Activated T-cell treated with anti-CD3 and anti-CD28 coated beads for 48 hours (primary cell): Measurements from ENCODE around the gene ZBED1.

Experiments used
- DNase-seq: peaks from one replicate; pipeline ENCODE4 v3.0.0-alpha.2; 2020; ENCODE audit warnings: low read depth

The ZBED1 gene

DNA sequence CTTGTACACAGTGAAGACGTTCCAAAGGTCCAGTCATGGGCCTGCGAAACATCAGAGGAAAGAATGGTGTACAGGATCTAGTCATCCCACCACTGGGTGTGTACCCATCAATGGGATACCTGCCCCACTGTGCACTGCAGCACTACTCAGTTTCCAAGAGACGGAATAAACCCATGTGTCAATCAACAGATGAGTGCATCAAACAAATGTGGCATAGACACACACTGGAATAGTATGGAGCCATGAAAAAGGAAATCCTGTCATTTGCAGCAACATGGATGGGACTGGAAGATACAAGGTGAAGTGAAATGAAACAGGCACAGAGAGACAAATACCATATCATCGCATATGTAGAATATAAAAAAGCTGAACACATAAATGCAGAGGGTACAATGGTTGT lies 48.0 kb downstream of the ZBED1 start:
- DNase-seq = no peak

DNA sequence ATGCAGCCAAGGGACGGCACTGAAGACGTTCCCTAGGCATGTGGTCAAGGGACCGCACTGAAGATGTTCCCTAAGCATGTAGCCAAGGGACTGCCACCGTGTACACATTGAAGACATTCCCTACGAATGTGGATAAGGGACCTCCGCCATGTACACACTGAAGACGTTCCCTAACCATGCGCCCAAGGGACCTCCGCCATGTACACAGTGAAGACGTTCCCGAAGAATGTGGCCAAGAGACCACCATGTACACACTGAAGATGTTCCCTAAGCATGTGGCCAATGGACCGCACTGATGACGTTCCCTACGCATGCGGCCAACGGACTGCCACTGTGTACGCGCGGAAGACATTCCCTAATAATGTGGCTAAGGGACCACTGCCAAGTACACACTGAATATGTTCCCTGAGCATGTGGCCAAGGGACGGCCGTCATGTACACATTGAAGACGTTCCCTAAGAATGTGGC lies 48.4 kb downstream of the ZBED1 start:
- no peak for DNase-seq

DNA sequence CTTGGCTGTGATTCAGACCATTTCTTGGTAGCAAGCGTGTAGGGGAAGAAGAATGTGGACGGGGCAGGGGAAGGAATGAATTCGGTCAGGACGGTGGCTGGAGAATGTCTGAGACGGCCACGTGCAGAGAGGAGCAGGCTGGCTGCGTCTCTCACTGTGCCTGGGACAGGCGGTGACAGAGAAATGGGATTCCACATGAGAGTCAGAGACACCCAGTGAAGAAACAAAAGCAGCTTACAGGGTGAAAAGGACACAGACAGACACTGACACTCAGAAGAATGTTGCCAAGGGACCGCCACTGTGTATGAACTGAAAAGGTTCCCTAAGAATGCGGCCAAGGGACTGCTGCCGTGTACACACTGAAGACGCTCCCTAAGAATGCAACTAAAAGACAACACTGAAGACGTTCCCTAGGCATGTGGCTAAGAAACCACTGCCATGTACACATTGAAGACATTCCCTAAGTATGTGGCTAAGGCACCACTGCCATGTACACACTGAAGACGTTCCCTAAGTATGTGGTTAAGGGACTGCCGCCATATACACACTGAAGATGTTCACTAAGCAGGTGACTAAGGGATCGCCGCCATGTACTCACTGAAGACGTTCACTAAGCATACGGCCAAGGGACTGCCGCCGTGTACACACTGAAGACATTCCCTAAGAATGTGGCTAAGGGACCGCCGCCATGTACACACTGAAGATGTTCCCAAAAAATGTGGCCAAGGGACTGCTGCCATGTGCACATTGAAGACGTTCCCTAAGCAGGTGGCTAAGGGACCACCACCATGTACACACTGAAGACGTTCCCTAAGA lies 49.1 kb downstream of the ZBED1 start:
- DNase-seq = no peak

DNA sequence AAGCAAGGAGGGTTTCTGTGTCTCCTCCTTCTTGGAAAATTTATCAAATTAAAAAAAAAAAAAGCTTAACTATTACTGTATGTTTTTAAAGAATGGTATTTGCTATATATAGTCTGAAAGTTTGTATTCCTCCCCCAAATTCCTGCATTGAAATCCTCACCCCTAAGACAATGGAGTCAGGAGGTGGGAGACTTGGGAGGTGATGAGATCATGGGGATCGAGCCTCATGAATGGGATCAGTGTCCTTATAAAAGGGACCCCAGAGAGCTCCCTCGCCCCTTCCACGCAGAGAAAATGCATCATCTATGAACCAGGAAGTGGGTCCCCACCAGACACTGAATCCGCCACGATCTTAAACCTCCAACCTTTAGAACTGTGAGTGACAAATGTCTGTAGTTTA lies 50.1 kb downstream of the ZBED1 start:
- no peak for DNase-seq

DNA sequence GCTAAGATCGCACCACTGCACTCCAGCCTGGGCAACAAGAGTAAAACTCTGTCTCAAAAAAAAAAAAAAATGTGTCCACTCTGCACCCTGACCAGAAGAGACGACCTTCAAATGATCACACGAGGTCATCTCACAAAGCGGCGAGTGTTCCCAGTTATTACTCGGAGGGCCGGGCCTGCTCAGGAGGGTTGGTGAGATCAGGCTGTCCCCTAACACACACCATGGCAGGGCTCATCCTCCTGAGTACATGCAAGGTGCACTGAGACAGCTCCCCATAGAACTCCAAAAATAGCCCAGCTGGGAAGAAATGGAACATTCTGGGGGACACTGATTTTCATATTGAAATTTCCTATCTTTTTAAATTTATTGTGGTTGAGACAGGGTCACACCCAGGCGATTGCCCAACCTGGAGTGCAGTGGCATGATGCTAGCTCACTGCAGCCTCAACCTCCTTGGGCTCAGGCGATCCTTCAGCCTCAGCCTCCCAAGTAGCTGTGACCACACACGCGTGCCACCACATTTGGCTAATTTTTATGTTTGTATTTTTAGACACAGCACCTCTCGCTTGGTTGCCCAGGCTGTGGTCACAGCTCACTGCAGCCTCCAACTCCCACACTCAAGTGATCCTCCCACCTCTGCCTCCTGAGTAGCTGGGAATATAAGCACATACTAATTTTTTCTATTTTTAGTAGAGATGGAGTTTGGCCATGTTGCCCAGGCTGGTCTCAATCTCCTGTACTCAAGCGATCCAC lies 51.5 kb downstream of the ZBED1 start:
- no peak for DNase-seq

DNA sequence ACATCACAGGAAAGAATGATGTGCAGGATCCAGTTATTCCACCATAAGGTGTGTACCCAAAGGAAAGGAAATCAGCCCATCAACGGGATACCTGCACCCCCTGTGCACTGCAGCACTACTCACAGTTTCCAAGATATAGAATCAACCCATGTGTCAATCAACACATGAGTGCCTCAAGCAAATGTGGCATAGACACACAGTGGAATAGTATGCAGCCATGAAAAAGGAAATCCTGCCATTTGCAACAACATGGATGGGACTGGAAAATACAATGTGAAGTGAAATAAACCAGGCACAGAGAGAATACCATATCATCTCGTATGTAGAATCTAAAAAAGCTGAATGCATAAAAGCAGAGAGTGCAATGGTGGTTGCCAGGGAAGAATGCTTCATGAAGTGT lies 53.3 kb downstream of the ZBED1 start:
- DNase-seq = no peak

DNA sequence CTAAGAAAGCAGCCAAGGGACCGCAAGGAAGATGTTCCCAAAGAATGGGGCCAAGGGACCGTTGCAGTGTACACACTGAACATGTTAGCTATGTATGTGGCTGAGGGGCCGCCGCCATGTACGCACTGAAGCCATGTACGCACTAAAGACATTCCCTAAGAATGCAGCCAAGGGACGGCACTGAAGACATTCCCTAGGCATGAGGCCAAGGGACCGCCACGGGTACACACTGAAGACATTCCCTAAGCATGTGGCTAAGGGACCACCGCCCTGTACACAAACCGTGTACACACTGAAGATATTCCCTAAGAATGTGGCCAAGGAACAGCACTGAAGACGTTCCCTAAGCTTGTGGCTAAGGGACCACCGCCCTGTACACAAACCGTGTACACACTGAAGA lies 54.0 kb downstream of the ZBED1 start:
- DNase-seq = no peak

DNA sequence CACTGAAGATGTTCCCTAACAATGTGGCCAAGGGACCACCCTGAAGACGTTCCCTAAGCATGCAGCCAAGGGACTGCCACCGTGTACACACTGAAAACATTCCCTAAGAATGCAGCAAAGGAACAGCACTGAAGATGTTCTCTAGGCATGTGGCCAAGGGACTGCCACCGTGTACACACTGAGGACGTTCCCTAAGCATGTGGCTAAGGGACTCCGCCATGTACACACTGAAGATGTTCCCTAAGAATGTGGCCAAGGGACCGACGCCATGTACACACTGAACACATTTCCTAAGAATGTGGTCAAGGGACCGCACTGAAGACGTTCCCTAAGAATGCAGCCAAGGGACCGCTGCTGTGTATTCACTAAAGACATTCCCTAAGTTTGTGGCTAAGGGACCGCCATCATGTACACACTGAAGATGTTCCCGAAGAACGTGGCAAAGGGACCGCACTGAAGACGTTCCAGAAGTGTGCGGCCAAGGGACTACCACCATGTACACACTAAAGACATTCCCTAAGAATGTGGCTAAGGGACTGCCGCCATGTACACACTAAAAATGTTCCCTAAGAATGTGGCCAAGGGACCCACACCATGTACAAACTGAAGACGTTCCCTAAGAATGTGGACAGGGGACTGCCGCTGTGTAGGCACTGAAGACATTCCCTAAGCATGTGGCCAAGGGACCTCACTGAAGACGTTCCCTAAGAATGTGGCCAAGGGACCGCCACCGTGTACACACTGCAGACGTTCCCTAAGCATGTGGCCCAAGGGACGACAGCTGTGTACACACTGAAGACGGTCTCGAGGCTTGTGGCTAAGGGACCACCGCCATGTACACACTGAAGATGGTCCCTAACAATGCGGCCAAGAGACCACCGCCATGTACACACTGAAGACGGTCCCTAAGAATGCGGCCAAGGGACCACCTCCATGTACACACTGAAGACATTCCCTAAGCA lies 54.8 kb downstream of the ZBED1 start:
- DNase-seq = no peak

DNA sequence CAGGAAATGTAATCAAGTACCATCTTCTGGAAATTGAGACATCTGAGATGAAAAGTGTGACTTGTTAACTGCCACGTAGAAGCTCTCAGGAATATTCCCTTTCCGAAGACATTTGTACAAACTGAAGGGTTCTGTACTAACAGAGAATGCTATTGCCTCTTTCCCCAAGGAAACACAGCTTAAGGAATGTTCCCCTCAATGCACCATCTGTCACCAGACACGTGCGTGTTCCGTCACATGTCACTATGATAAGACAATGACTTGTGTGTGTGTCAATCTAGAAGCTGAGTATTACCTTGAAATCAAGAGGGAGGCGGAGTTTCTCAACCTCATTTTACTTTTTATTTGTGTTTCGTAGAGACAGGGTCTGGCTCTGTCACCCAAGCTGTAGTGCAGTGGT lies 58.1 kb downstream of the ZBED1 start:
- DNase-seq = no peak

DNA sequence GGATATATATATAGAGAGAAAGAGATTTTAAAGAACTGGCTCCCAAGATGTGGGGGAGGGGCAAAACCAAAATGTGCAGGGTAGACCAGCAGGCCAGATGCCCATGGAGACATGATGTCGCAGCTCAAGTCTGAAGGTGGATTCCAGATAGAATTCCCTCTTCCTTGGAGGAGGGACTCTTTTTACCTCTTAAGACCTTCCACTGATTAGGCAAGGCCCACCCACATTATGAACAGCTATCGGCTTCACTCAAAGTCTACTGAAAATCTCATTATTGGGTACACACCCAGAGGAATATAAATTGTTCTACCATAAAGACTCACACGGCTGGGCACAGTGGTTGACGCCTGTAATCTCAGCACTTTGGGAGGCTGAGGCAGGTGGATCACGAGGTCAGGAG lies 59.3 kb downstream of the ZBED1 start:
- DNase-seq = no peak

DNA sequence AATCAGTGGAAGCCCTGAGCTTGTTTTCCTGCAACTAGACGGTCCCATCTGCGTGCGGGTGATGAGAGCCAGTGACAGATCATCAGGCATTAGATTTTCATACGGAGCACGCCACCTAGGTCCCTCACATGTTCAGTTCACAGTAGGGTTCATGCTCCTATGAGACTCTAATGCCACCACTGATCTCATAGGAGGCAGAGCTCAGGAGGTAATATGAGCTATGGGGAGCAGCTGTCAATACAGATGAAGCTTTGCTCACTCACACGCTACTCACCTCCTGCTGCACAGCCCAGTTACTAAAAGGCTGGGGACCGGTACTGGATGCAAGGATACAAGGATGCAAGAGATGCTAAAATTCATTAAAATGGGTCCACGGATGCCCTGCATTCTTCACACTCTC lies 61.2 kb downstream of the ZBED1 start:
- no peak for DNase-seq
